GM19372 (cell line): ENCODE measurements around the gene FBLIM1.

Source experiments
- ATAC-seq: cut with Tn5 transposase; IDR thresholded peaks from one replicate; pipeline ENCODE4 v1.9.1; 2021; ENCODE audit warnings: mild to moderate bottlenecking, low read depth, moderate library complexity; ENCODE audit not compliant: unreplicated experiment

The FBLIM1 gene

GRCh38 chr1:15730423-15730822 is 28.2 kb upstream of the FBLIM1 start:
- no peak for ATAC-seq

- ATAC-seq, result no peak
These were observed 27.7 kb upstream of the FBLIM1 start for GRCh38 chr1:15730936-15731335.

GRCh38 chr1:15731735-15732685 is 26.6 kb upstream of the FBLIM1 start:
- ATAC-seq, result no peak

GRCh38 chr1:15732686-15733081 is 25.9 kb upstream of the FBLIM1 start:
- no peak for ATAC-seq

- no peak for ATAC-seq
These were observed 25.3 kb upstream of the FBLIM1 start for GRCh38 chr1:15733218-15733725.

- no peak for ATAC-seq
These were observed 24.8 kb upstream of the FBLIM1 start for GRCh38 chr1:15733726-15734226.

- ATAC-seq, result no peak
These were observed 24.3 kb upstream of the FBLIM1 start for GRCh38 chr1:15734296-15734695.

- ATAC-seq, result no peak
These were observed 23.7 kb upstream of the FBLIM1 start for GRCh38 chr1:15734901-15735300.

GRCh38 chr1:15735304-15736037 is 23.1 kb upstream of the FBLIM1 start:
- ATAC-seq, result no peak

- no peak for ATAC-seq
These were observed 22.3 kb upstream of the FBLIM1 start, which contains the start of gene SLC25A34 for GRCh38 chr1:15736038-15736891. TSS of gene SLC25A34 (plus strand) at chr1:15736258. CDS start at chr1:15736486, 228 bp downstream.

- no peak for ATAC-seq
These were observed 21.7 kb upstream of the FBLIM1 start for GRCh38 chr1:15736892-15737261.

- no peak for ATAC-seq
These were observed 21.0 kb upstream of the FBLIM1 start for GRCh38 chr1:15737324-15738319.

- no peak for ATAC-seq
These were observed 20.0 kb upstream of the FBLIM1 start for GRCh38 chr1:15738416-15739113.

GRCh38 chr1:15739259-15739658 is 19.3 kb upstream of the FBLIM1 start:
- ATAC-seq, result no peak

- no peak for ATAC-seq
These were observed 18.9 kb upstream of the FBLIM1 start for GRCh38 chr1:15739745-15740144.

GRCh38 chr1:15740924-15741850 is 17.4 kb upstream of the FBLIM1 start:
- no peak for ATAC-seq

GRCh38 chr1:15742339-15742801 is 16.2 kb upstream of the FBLIM1 start, which contains the start of gene TMEM82:
TSS of gene TMEM82 (plus strand) at chr1:15742499. CDS start at chr1:15742560, 61 bp downstream.
- no peak for ATAC-seq
